Coronary artery (tissue), 2 donors: ENCODE measurements around the gene BACH2.

Experiments
- DNase-seq: peaks from one replicate; pipeline ENCODE4 v3.0.0-alpha.2; 2017; ENCODE audit warnings: low spot score
- H3K27ac ChIP-seq, 2 donors: fragments of 200-600 bp; sonication (generic); one replicate each; pipeline ENCODE4 v1.5.1; 2016 to 2019
- H3K4me3 ChIP-seq: fragments of 200-600 bp; sonication (generic); 2 replicates; pipeline ENCODE4 v1.5.1; 2016; ENCODE audit warnings: mild to moderate bottlenecking, moderate library complexity
- CTCF ChIP-seq: fragments of 200-600 bp; sonication (generic); IDR thresholded peaks from one replicate; pipeline ENCODE4 v1.5.1; 2019; ENCODE audit warnings: antibody characterized with exemption

BACH2 gene

GRCh38 chr6:90301816-90302215 lies 5.2 kb upstream of the BACH2 start:
- no peak for TF ChIP-seq CTCF
- Histone ChIP-seq H3K4me3 (no peak overlapping the region), H3K27ac (no peak overlapping the region)
- DNase-seq = no peak

- peak overlapping the region in 1 of 2 donors; percentile 92 for H3K27ac ChIP-seq
Measured at GRCh38 chr6:90298459-90299053, 1.9 kb upstream of the BACH2 start.

GRCh38 chr6:90297867-90298381 lies 1.3 kb upstream of the BACH2 start:
- no peak for DNase-seq
- H3K4me3 ChIP-seq = no peak overlapping the region
- no peak for TF ChIP-seq CTCF
- peak overlapping the region in 1 of 2 donors; percentile 92 for H3K27ac ChIP-seq

More at GRCh38 chr6:90298459-90299053, 1.9 kb upstream of the BACH2 start:
- DNase-seq = no peak
- no peak overlapping the region for H3K4me3 ChIP-seq
- TF ChIP-seq CTCF = no peak

GRCh38 chr6:90297115-90297866 lies 648 bp upstream of the BACH2 start:
- DNase-seq = no peak
- no peak for TF ChIP-seq CTCF
- peak overlapping the region; percentile 89 to 92 for H3K27ac ChIP-seq

GRCh38 chr6:90295854-90296340 lies 746 bp downstream of the BACH2 start:
- DNase-seq = peak; percentile 79
- no peak for TF ChIP-seq CTCF
- Histone ChIP-seq H3K4me3 (peak overlapping the region; percentile 99), H3K27ac (peak overlapping the region; percentile 89 to 92)

More at GRCh38 chr6:90297115-90297866, 648 bp upstream of the BACH2 start:
- H3K4me3 ChIP-seq = peak overlapping the region; percentile 99

GRCh38 chr6:90294989-90295853 lies 1.4 kb downstream of the BACH2 start:
- peak; percentile 13 for TF ChIP-seq CTCF
- H3K4me3 ChIP-seq = peak overlapping the region; percentile 99
- H3K27ac ChIP-seq = peak overlapping the region; percentile 89 to 92
- DNase-seq = peak; percentile 76
